Measurements from ENCODE around the gene PRR18.

- TF ChIP-seq POLR2AphosphoS5 (IDR thresholded peaks at IDR 0.05; ENCODE audit: low read depth, low read length) (no peak), POLR2A (IDR thresholded peaks at IDR 0.05; ENCODE audit: low read depth, low read length) (no peak)
Measured at GRCh38 chr6:166317261-166318212, 9.3 kb upstream of the PRR18 start.

Measured in GM12892 (cell line).